Stimulated activated CD4-positive, alpha-beta T cell treated with anti-CD3 and anti-CD28 coated beads, TNF-alpha, amount 100 ng/mL, for 48 hours (primary cell): Measurements from ENCODE around the gene ARHGAP22.
"Not testable (repeated sequence)": the region's sequence is repeated elsewhere in the genome, so short reads cannot be mapped to it uniquely, and the experiment has no call there.

Source experiments
- DNase-seq, 3 donors: peaks; one replicate each; pipeline ENCODE4 v3.0.0-alpha.2; 2020; ENCODE audit warnings: low read depth in 3 of 3

Gene ARHGAP22

GRCh38 chr10:48450233-48450740 lies 154.6 kb downstream of the ARHGAP22 start:
- DNase-seq, result no peak

DNA sequence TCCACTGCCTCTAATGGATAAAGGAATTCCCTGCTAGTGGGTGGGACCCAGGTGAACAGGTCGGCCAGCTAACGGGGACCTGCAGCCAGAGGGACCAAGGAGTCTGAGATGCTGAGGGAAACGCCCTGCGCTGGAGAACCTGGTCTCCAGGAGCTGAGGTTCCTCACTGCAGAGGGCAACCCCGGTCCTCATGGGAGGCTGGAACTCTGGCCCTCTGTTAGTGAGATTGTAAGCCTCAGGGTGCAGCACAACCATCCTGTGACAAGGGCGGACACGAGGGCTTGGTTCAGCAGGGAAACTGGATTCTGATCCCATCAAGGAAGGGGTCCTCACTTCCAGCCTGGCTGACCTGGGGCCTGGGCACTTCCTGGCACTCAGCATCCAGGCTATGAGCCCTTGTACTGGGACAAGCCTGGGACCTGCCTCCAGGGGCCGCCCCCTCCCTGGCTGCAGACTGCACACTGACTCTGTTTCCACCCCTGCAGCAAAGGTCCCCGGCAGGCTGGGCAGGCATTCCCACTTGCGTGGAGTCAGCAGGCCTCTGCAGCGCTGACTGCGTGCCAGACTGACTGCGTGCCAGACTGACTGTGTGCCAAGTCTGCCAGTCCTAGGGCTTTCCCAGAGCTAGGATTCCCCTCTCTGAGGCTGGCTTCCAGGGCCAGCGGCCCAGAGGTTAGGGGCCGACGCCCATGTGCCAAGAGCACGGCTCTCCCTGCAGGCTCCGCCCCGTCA lies 155.2 kb downstream of the ARHGAP22 start:
- DNase-seq, result no peak

GRCh38 chr10:48448796-48449195 lies 156.1 kb downstream of the ARHGAP22 start:
- DNase-seq, result no peak

DNA sequence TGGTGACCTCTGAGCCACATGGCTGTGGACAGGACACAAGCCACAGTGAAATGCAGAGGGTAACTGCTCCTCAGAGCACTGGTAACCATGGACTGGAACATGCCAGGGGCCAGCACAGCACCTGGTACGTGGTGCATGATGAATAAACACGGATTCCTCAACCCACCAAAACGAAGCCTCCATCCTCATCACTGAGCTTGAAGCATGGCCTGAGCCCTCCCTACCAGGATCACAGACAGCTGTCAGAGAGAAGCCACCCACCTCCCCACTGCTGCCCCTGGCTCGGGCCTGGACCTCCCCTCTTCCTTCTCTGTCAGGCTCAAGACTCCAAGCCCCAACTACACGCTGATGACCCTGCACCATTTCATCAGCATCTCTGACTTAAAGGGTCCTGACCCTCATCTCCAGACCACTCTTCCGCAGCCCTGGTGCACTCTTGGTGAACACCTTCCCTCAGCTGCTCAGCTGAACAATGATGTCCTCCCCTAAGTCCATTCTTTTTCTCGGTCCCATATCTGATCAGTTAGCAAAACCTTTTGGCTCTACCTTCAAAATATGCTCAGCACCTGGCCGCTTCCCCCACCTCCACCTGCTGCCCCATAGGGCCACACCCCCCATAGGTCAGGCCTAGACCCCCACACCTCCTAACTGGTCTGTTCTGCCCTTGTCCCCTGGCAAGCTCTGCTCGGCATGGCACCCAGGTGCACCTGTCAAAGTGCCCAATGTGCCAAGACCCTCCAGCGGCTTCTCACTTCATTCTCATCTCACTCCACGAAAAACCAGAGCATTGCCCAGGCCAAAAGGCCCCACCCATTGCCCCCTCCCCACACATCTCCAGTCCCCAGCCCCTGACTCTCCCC lies 157.3 kb downstream of the ARHGAP22 start:
- no peak for DNase-seq

GRCh38 chr10:48446785-48447184 lies 158.1 kb downstream of the ARHGAP22 start:
- no peak for DNase-seq

DNA sequence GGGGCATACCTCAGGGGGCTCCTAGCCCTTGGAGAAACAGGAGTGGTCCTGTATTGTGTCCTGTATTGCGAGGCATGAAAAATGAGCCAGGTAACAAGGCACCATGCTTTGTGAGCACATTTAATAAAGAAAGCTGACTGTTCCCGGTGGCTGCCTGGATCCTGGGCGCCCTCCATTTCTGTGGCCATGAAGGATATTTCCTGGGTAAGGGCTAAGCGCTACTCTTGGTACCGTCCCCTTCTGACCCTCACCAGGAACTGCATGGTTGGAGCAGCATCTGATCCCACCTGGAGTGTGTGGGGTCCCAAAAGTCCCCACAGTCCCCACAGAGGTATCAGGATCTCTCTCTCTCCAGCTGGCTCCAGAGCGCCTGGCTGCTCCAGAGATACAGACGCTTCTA lies 158.9 kb downstream of the ARHGAP22 start:
- no peak for DNase-seq

GRCh38 chr10:48444861-48445841 lies 159.7 kb downstream of the ARHGAP22 start:
- DNase-seq, result no peak

DNA sequence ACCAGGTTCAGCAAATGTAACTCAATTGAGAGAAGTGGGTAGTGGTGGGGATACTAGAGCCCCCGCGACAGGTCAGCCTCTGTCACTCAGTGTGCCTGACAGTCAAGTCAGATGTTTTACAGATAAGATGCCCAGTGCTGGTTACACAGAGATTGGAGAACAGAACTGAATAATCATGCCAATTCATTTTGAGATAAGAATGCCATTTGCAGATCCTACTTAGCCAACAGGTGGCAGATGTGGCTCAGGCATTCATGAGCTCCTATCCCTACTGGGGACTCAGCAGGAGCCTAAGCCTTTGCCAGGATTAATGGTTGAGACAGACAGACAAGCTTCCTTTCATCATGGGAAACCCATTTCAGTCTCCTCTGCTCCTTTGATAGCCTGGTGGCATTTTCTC lies 160.6 kb downstream of the ARHGAP22 start:
- DNase-seq, result no peak

DNA sequence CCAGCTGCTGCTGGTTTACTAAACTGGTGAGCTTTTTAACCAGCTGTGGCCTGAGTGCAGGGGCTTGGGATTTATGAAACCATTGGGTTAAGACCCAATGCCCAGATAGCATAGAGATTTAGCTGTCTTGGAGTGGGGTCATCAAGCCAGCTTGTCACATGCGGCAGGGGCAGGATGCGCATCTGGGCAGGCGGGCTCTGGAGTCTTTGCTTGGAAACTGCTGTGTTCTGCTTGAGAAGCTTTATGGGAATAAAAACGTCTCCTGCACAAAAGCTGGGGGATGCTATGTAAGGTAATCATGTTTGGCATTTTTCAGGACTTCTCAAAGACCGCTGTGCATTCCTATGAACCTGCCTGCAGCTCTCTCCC lies 162.1 kb downstream of the ARHGAP22 start:
- no peak for DNase-seq

GRCh38 chr10:48442090-48442808 lies 162.6 kb downstream of the ARHGAP22 start:
- no peak for DNase-seq

DNA sequence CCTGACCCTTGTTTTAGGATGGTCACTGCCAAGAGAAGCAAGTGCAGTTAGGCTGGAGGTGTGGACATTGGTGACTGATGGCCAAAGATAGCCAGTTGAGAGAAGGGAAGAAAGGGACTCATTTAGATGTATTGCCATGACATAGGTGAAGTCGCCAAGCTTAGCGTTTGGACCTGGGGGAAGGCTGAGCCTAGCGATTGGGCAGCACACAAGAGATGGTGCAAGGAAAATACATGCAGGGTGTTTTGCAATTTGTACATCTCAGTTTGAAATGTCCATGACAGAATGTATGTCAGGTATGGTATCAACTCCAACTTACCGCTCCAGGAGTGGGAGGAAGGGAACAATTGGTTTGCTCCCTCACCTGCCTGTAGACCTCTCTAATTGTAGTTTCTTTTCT lies 164.1 kb downstream of the ARHGAP22 start:
- no peak for DNase-seq

- no peak for DNase-seq
Measured at GRCh38 chr10:48439581-48440041, 165.3 kb downstream of the ARHGAP22 start.

GRCh38 chr10:48439031-48439430 lies 165.8 kb downstream of the ARHGAP22 start:
- DNase-seq, result no peak

DNA sequence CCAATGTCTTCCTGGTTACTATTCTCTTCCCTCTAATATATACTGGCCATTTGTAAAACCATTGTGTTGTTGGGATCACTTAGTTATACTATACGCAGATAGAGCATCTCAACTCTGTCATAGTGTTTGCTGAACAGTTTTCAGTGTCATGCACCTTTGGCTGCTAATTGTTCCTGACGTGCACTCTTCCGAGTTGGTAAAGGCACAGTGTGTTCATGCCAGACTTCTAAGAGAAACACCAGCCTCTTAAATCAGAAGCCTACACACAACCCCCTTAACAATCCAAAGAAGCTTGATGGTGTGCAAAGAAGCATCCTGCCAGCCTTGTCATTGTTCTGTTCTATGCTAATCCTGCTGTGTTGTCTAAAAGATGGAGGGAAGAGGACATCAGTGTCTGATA lies 167.3 kb downstream of the ARHGAP22 start:
- DNase-seq, result no peak

- no peak for DNase-seq
Measured at GRCh38 chr10:48431871-48432270, 173.0 kb downstream of the ARHGAP22 start.

- no peak for DNase-seq
Measured at GRCh38 chr10:48430402-48430993, 174.4 kb downstream of the ARHGAP22 start.

- DNase-seq, result no peak
Measured at GRCh38 chr10:48429309-48429708, 175.6 kb downstream of the ARHGAP22 start.

DNA sequence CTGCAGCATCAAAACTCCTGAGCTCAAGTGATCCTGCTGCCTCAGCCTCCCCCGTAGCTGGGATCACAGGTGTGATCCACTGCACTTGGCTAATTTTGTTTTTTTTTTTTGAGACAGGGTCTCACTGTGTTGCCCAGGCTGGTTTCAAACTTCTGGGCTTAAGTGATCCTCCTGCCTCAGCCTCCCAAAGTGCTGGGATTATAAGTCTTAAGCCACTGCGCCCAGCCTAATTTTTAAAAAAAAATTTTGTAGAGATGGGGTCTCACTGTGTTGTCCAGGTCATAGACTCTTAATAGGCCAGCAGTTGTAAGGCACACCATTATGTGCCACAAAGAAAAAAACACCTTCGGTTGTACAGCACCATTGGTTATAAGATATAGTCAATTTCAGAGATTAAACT lies 176.0 kb downstream of the ARHGAP22 start:
- no peak for DNase-seq

DNA sequence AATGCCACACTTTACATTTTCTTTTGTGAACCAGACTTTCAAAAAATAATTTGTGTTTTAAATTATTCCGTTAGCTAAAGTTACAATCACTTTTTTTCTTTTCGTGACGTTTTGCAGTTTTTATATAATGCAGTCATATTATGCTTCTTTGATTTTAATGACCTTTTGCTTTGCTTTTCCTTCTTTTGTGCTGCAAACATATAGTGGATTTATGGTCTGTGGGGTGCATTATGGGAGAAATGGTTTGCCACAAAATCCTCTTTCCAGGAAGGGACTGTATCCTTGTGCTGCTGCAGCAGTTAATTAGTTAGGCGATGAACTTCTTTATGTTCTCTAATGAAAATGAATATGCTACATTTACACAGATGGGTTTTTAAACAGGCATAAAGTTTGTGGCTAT lies 181.0 kb downstream of the ARHGAP22 start:
- DNase-seq, result no peak

- not testable (repeated sequence) for DNase-seq
Measured at GRCh38 chr10:48421862-48422261, 183.0 kb downstream of the ARHGAP22 start.

DNA sequence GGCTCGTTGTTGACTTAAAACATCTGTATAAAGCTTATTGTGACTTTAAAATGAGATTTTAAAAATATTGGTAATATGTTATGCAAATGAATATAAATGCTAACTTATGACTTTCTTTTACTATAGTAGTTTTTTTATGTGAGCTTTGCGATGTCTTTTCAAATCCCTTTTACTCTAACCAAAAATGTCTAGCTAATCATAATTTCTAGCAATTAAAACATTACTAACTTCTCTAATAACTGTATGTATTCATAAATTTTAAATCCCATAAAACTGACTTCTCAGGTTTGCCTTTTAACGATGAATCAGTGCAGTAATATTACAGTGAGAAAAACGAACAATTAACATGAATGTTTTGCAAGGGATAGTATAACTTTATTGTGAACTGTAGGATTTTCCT lies 185.2 kb downstream of the ARHGAP22 start:
- DNase-seq, result no peak
